GM19238 (cell line): ENCODE data around the gene ANKHD1.

ENCODE experiments used
- DNase-seq: peaks from one replicate; pipeline ENCODE4 v3.0.0; 2011; ENCODE audit warnings: low spot score; ENCODE audit not compliant: insufficient read length

ANKHD1 gene

GRCh38 chr5:140371356-140372151 is 30.1 kb upstream of the ANKHD1 start:
- no peak for DNase-seq

DNA sequence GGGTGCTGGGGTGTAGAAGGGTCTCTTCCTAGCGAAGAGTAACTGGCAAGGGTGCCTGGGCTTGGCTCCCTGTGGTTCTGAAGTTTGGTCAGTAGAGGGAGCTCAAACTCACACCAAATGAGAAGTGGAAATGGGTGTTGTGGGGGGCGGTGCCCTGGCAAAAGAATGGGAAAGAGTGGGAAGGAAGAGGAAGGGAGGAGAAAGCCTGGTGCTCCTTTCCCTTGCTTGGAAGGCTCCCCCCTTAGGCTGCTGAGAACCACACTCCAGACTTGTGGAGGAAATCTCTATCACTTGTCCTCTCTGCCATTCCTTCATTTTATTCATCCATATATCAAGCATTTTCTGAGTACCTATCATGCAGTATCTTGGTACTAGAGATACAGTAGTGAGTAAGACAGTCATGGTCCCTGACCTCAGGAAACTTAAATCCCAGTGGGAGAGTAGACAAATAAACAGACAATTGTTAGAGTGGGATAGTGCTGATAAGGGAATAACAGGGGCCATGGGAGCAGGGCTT is 28.6 kb upstream of the ANKHD1 start:
- peak; percentile 37 for DNase-seq

- DNase-seq, result no peak
Observed at GRCh38 chr5:140381351-140381750, 20.3 kb upstream of the ANKHD1 start.

GRCh38 chr5:140381972-140382371 is 19.7 kb upstream of the ANKHD1 start:
- DNase-seq, result no peak

DNA sequence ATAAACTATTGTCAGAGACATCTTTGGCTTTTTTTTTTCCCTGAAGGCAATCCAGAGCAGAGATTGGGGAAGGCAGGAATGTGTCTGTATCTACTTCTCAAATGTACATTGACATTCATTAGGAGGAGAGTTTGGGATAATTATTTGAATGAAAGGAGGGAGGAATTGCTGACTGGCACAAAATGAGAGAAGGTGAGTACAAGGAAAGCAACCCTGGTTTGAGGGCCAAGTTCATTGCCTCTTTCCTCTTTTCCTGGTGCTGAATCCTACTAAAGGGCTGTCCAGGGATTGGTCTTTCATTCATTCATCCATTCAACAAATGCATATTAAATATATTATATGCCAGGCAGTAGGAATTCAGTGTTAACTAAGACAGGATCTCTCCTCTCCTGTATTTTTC is 18.8 kb upstream of the ANKHD1 start:
- DNase-seq, result no peak

DNA sequence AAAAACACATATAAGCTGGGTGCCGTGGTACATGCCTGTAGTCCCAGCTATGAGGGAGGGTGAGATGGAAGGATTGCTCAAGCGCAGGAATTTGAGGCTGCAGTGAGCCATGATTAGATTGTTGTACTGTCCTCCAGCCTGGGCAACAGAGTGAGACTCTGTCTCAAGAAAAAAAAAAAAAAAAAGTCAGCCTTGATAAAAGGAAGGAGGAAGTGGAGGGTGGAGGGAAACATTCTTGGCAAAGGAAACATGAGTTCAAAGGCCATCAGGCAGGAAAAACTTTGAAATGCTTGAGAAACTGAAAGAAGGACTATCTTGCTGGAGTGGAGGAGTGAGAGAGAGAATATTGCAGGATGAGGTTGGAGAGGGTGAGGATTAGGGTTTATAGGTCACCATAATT is 18.3 kb upstream of the ANKHD1 start:
- no peak for DNase-seq

DNA sequence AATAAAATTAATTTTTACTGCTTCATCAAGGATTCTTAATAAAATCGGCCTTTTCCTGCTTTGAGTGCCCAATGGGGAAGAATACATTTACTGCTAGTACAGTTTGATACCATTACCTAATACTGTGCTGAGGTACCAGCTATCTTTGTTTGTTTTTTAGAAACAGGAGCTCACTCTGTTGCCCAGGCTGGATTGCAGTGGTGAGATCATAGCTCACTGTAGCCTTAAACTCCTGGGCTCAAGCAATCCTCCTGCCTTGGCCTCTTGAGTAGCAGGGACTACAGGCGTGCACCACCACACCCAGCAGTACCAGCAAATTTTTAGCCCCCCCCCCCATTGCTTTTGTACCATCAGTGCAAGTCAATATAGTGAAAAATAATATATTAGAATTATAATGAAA is 13.6 kb upstream of the ANKHD1 start:
- no peak for DNase-seq

DNA sequence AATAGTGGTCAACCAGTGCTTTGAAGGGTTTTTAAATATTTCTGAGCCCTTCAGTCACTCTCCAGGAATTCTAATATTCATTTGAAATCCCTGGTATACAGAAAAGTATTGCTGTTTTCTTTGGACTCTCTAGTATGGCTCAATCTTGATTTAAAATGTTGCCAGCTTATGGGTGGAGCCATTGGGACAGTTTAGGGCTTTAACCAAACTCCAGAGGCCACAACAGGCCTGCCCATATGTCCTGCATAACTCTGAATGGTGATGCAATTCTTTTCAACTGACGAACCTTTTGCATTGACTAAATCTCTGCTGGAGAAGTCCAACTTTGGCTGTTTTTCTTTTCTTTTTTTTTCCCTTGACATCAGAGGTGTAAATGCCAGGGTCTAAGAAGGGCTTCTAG is 10.3 kb upstream of the ANKHD1 start:
- no peak for DNase-seq

GRCh38 chr5:140391732-140392131 is 9.9 kb upstream of the ANKHD1 start:
- no peak for DNase-seq

DNA sequence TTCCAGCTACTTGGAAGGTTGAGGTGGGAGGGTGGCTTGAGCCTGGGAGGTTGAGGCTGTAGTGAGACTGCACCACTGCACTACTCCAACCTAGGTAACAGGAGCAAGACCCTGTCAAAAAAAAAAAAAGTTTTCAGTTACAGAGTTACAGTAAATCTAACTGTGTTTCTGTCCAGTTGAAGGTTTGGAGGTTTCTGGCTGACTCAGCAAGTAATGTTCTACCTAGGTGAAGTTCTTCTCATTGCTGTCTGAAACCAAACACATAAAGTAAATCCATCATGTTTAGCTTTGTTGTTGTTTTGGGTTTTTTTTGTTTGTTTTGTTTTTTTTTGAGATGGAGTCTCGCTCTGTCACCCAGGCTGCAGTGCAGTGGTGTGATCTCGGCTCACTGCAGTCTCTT is 7.9 kb upstream of the ANKHD1 start:
- no peak for DNase-seq

- no peak for DNase-seq
Observed at GRCh38 chr5:140398379-140398811, 3.2 kb upstream of the ANKHD1 start.

- DNase-seq, result no peak
Observed at GRCh38 chr5:140399979-140400729, 1.5 kb upstream of the ANKHD1 start.

DNA sequence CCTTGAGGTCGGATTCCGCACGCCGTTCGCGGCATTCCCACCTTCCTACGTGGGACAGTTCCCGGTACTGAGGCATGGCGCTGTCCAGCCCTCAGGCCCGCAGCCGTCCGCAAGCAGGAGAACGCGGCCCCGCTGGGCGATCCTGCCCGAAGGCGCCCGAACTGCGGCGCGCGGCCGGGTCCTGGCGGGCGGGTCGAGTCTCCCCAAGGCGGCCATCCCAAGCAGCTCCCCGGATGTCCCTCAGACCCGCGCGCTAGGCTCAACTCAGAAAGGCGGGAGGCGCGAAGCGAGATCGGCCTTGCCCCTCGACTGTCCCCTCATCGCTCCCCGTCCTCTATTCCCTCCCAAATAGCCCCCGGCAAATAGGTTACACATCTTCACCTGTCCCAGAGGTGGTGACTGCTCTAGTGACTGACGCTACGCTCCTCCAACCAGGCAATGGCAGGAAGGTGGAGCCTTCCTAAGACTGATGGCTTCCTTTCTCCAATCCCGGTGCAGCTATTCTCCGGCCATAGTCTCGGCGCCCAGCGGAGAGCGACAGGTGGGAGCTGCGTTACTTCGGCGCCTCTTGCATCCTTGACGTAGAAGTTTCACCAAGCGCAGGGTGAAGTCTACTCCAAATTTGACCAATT is 787 bp upstream of the ANKHD1 start:
- DNase-seq, result peak; percentile 81

GRCh38 chr5:140402258-140403074 is 833 bp downstream of the ANKHD1 start:
- DNase-seq, result no peak

- DNase-seq, result no peak
Observed at GRCh38 chr5:140403613-140404012, 2.0 kb downstream of the ANKHD1 start.

DNA sequence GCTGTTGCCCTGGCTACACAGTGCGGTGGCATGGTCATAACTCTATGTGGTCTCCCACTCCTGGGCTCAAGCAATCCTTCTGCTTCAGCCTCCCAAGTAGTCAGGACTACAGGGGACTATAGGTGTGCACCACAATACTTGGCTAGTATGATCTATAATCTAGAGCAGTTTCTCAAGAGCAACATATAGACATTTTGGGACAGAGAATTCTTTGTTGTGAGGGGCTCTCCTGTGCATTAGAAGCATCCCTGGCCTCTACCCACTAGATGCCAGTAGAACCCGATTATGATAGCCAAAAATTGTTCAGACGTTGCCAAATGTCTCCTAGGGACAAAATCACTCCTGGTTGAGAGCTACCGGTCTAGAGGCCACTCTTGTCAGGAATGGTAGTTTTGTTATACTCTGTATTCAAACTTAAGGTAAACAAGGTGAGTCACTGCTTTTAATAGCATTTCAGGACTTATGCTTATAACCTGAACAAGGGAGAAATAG is 7.2 kb downstream of the ANKHD1 start:
- DNase-seq, result no peak

GRCh38 chr5:140413230-140413629 is 11.6 kb downstream of the ANKHD1 start:
- DNase-seq, result no peak

DNA sequence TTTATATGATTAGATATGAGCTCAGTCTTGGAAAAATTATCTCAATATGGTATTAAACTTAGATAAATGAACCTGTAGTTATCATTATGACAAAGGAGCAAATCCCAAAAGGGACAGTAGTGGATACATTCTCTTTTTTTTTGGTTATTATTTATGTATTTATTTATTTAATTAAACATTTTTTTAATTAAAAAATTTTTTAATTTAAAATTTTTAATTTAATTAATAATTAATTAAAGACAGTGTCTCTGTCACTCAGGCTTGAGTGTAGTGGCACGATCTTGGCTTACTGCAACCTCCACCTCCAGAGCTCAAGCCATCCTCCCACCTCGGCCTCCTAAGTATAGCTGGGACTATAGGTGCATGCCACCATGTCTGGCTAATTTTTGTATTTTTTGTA is 15.6 kb downstream of the ANKHD1 start:
- no peak for DNase-seq

DNA sequence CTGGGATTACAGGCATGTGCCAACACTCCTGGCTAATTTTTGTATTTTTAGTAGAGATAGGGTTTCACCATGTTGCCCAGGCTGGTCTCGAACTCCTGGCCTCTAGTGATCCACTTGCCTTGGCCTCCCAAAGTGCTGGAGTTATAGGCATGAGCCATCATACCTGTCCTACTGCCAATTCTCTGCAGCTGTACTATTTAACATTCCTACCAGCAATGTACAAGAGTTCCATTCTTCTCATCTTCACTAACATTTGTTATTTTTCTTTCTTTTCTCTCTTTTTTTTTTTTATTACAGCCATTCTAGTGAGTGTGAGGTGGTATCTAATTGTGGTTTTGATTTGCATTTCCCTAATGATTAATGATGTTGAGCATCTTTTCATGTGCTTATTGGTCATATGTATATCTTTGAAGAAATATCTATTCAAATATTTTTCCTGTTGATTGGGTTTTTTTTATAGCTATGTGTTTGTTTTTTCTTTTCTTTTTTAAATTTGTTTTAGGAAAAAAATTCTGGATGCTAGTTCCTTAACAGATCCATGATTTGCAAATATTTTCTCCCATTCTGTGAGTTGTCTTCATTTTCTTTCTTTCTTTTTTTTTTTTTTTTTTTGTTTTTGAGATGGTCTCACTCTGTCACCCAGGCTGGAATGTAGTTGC is 17.4 kb downstream of the ANKHD1 start:
- DNase-seq, result no peak

- no peak for DNase-seq
Observed at GRCh38 chr5:140420226-140420570, 18.6 kb downstream of the ANKHD1 start.
